ENCODE measurements around the gene PALM. TPM values are rescaled to one million over a fixed set of nuclear protein-coding genes. Genes with fewer than 3 reads are reported as not detected.

The PALM gene
- total and polyA plus RNA-seq, 9 of the 15 experiments (the other 6 are each of a cell fraction or from before 2014, with no cell fraction given) = 0.04 to 6.6 (median 1.7) TPM

- TF ChIP-seq SP1 (CRISPR knock-in tag; IDR thresholded peaks at IDR 0.05) = peak; percentile 54; the same call in 1 of the 2 replicates
- TF ChIP-seq RNF219 (CRISPR knock-in tag; IDR thresholded peaks at IDR 0.05) = 0 out of 2 replicates have a peak, but pooled peaks have one; percentile 37
- TF ChIP-seq BRD9 (IDR thresholded peaks at IDR 0.05; ENCODE audit: low read depth, partially characterized antibody) = no peak
- no peak for TF ChIP-seq DACH1 (IDR thresholded peaks at IDR 0.05; ENCODE audit: partially characterized antibody)
- no peak for TF ChIP-seq SLC30A9 (CRISPR knock-in tag; IDR thresholded peaks at IDR 0.05)
- no peak for TF ChIP-seq PYGO2 (tag; IDR thresholded peaks at IDR 0.05)
- TF ChIP-seq ZNF23 (CRISPR knock-in tag; IDR thresholded peaks at IDR 0.05) = no peak
- TF ChIP-seq FOXJ2 (tag; IDR thresholded peaks at IDR 0.05) = no peak
- TF ChIP-seq ZNF445 (CRISPR knock-in tag; IDR thresholded peaks at IDR 0.05; ENCODE audit: low read depth) = no peak
- no peak for TF ChIP-seq MYC (IDR thresholded peaks at IDR 0.05; ENCODE audit: low read depth, low read length)
- peak; percentile 72; the same call in 1 of the 2 replicates for TF ChIP-seq MYC (CRISPR knock-in tag; IDR thresholded peaks at IDR 0.05; ENCODE audit: borderline replicate concordance, low read depth)
- TF ChIP-seq PHB2 (IDR thresholded peaks at IDR 0.05; ENCODE audit: low read depth) = no peak
- TF ChIP-seq CBX3 (IDR thresholded peaks at IDR 0.05; ENCODE audit: borderline replicate concordance in 1 of 2, low read length in 2 of 2) = 0 out of 3 replicates have a peak, but pooled peaks of 1 of the 2 experiments have one; percentile 11
- TF ChIP-seq CTBP1 (IDR thresholded peaks at IDR 0.05; ENCODE audit: borderline replicate concordance) = no peak
- TF ChIP-seq RFX7 (CRISPR knock-in tag; IDR thresholded peaks at IDR 0.05) = no peak
- TF ChIP-seq ZNF655 (CRISPR knock-in tag; IDR thresholded peaks at IDR 0.05) = no peak
- no peak for TF ChIP-seq GATA2 (CRISPR knock-in tag; IDR thresholded peaks at IDR 0.05)
- TF ChIP-seq THRAP3 (IDR thresholded peaks at IDR 0.05; ENCODE audit: borderline replicate concordance) = no peak
- 0 out of 2 replicates have a peak, but pooled peaks have one; percentile 73 for TF ChIP-seq CBX5 (IDR thresholded peaks at IDR 0.05; ENCODE audit: borderline replicate concordance, low read depth)
- TF ChIP-seq CLOCK (CRISPR knock-in tag; IDR thresholded peaks at IDR 0.05; ENCODE audit: borderline replicate concordance) = no peak
- no peak for TF ChIP-seq SRF (CRISPR knock-in tag; IDR thresholded peaks at IDR 0.05)
- peak; percentile 36 for TF ChIP-seq ZBTB33 (CRISPR knock-in tag; IDR thresholded peaks at IDR 0.05)
Observed at GRCh38 chr19:663682-664117, 45.0 kb upstream of the PALM start (continued).

Data from K562 (cell line).